Measurements from ENCODE around the gene USP2. TPM values are rescaled to one million over a fixed set of nuclear protein-coding genes. Genes with fewer than 3 reads are reported as not detected.
A peak's percentile ranks its signal among the peaks of the same experiment; 100 is the strongest.

Gene USP2
- total RNA-seq, 4 donors from 2014 or later = 0.29 to 28.2 (median 2.1) TPM; not detected in 1

- TF ChIP-seq POLR2A (IDR thresholded peaks at IDR 0.05) = no peak
- no peak for TF ChIP-seq CTCF (IDR thresholded peaks at IDR 0.05)
- peaks cover 16 to 28% of the 10 kb centered on the region in 2 donors for H3K4me1 ChIP-seq
- H3K9me3 ChIP-seq = no peaks in the 10 kb centered on the region
- no peaks in the 10 kb centered on the region for H3K27me3 ChIP-seq
- intact Hi-C loops (cut with DNase I; ENCODE audit: low total_unique reads) = no loop called here
- DNase-seq = no peak
- H3K27ac ChIP-seq = peak overlapping the region; percentile 41 to 94
- no peak overlapping the region for H3K4me3 ChIP-seq
- no peaks in the 10 kb centered on the region for H3K36me3 ChIP-seq
Observed at GRCh38 chr11:119371067-119371601, 10.4 kb downstream of the USP2 start.

GRCh38 chr11:119370486-119371046 is 10.9 kb downstream of the USP2 start:
- peak in 1 of 2 donors; percentile 49 for DNase-seq
- H3K4me3 ChIP-seq = no peak overlapping the region
- intact Hi-C loops (cut with DNase I; ENCODE audit: low total_unique reads) = no loop called here
- peaks cover 16 to 28% of the 10 kb centered on the region in 2 donors for H3K4me1 ChIP-seq
- H3K36me3 ChIP-seq = no peaks in the 10 kb centered on the region
- no peaks in the 10 kb centered on the region for H3K27me3 ChIP-seq
- no peaks in the 10 kb centered on the region for H3K9me3 ChIP-seq
- peak overlapping the region; percentile 41 to 94 for H3K27ac ChIP-seq
- no peak for TF ChIP-seq POLR2A (IDR thresholded peaks at IDR 0.05)
- TF ChIP-seq CTCF (IDR thresholded peaks at IDR 0.05) = no peak

DNA sequence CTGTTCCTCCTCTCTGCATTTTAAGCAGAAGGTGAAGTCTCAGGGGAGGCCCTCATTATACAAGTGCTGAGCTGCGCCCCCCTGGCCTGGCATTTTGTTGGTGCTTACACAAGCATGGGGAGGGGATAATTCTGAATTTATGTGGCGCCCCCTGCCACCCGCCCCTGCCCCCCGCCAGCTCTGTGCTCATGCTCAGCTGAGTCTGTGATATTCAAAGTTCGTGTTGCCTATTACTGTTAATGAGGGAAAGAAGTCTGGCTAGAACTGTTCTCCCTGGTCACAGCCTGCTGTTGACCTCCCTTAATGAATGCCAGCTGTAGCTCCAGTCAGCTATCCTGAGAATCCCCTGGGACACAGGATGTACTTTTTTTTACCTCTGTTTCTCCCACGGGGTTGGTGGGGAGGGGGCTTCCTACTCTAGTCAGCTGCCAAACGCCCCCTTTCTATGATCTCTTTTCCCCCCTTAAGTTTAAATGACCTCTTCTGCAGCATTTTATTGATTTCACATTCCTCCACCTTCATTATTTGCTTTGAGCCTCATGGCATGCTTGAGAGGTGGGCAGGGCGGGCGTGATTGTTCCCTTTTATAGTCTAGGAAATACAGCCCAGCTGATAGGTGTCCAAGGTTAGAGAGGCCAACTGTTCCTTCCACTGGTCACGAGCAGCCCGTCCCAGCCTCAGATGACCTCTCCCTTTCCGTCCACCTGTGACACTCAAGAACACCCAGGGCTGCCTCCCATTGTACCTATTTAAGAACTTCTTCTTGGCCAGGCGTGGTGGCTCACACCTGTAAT is 12.2 kb downstream of the USP2 start:
- Histone ChIP-seq H3K36me3 (no peaks in the 10 kb centered on the region), H3K27ac (peak overlapping the region; percentile 82 to 94), H3K4me1 (peaks cover 9 to 20% of the 10 kb centered on the region in 2 donors), H3K9me3 (no peaks in the 10 kb centered on the region), H3K4me3 (no peak overlapping the region), H3K27me3 (no peaks in the 10 kb centered on the region)
- TF ChIP-seq POLR2A (IDR thresholded peaks at IDR 0.05) = no peak
- TF ChIP-seq CTCF (IDR thresholded peaks at IDR 0.05) = no peak
- intact Hi-C loops (cut with DNase I; ENCODE audit: low total_unique reads) = no loop called here
- DNase-seq = no peak

GRCh38 chr11:119368121-119369034 is 13.1 kb downstream of the USP2 start:
- intact Hi-C loops (cut with DNase I; ENCODE audit: low total_unique reads) = no loop called here
- H3K27me3 ChIP-seq = no peaks in the 10 kb centered on the region
- TF ChIP-seq POLR2A (IDR thresholded peaks at IDR 0.05) (no peak), CTCF (IDR thresholded peaks at IDR 0.05) (no peak)
- peak overlapping the region; percentile 82 to 94 for H3K27ac ChIP-seq
- no peak overlapping the region for H3K4me3 ChIP-seq
- DNase-seq = peak; percentile 51 to 73
- H3K4me1 ChIP-seq = peaks cover 9 to 22% of the 10 kb centered on the region in 2 donors
- no peaks in the 10 kb centered on the region for H3K36me3 ChIP-seq
- no peaks in the 10 kb centered on the region for H3K9me3 ChIP-seq
